SH-SY5Y (cell line): Measurements from ENCODE around the gene TTLL8.

Experiments
- GATA2 ChIP-seq: IDR thresholded peaks from 2 replicates; pipeline ENCODE4 v1.6.1; 2011; ENCODE audit warnings: mild to moderate bottlenecking, low read depth, low read length
- GATA3 ChIP-seq: IDR thresholded peaks from 2 replicates; pipeline ENCODE4 v1.6.1; 2011; ENCODE audit warnings: low read depth, mild to moderate bottlenecking, low read length, moderate library complexity

- no peak for TF ChIP-seq GATA2
- no peak for TF ChIP-seq GATA3
These were observed 16.0 kb upstream of the TTLL8 start for GRCh38 chr22:50074056-50074455.
